Measurements from ENCODE around the gene ENAH.

ENAH gene

DNA sequence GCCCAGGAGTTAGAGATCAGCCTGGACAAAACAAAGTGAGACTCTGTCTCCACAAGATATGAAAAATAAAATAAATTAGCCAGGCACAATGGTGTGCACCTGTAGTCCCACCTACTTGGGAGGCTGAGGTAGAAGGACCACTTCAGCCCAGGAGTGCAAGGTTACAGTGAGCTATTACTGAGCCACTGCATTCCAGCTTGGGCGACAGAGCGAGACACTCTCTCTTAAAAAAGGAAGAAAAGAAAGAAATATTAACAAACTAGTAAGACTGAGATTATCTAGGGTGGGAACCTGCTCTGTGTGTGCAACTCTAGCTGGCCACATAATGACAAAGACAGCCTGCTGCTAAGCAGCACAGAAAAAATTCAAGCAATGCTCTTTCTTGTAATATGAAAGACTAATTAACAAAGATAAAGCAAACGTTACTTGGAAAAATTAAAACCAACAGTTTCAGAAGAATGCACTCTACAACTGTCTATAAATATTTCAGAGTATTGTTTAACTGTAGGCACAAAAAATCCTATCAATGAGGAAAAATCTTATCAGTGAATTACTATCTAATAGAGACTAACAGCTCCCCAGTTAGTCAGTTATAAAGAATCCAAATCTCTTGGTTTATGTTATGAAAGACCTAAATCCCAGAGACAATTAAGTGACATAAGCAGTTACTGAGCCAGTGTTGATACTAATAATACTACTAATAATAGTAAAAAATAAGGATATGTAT lies 74.5 kb downstream of the ENAH start:
- no peak for DNase-seq (ENCODE audit: low read depth, low spot score)
- no peak overlapping the region for H3K27ac ChIP-seq

DNA sequence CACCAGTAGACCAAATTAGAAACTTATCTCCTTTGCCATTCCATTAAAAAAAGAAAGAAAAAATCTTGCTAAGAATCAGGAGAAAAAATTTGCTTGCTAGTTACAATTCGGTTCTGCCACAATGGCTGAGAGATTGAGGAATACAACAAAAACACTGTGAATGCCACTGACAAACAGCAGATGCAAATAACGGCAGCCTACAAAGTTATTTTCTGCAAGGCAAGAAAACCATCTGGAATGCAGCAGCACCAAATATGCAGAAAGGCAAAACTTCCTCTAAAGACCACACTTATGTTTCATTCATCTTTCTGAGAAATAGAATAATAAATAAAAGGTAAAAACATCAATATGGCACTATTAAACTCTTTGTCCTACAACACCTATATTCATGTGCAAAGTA lies 75.7 kb downstream of the ENAH start:
- DNase-seq (ENCODE audit: low read depth, low spot score): no peak
- H3K27ac ChIP-seq: no peak overlapping the region

- DNase-seq (ENCODE audit: low read depth, low spot score): no peak
- no peak overlapping the region for H3K27ac ChIP-seq
Measured at GRCh38 chr1:225573216-225573615, 79.7 kb downstream of the ENAH start.

DNA sequence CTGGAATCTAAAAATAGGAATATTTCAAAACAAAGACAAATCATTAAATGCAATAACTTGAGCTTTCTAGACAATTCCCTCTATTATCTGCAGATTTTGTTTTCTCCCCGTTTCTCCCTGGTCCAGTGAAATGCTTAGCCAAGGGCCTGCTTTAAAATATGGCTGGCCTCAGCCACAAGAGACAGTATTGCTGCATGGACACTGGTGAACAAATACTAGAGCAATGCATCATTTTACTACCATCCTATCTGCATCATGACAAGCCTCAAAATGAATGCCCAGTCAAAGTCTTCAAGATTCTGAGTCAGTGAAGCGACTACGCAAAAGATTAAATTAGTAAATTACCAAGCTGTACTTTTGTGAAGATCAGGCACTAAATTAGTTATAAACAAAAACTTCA lies 80.5 kb downstream of the ENAH start:
- DNase-seq (ENCODE audit: low read depth, low spot score): no peak
- no peak overlapping the region for H3K27ac ChIP-seq

- DNase-seq (ENCODE audit: low read depth, low spot score): no peak
- no peak overlapping the region for H3K27ac ChIP-seq
Measured at GRCh38 chr1:225567789-225568188, 85.1 kb downstream of the ENAH start.

DNA sequence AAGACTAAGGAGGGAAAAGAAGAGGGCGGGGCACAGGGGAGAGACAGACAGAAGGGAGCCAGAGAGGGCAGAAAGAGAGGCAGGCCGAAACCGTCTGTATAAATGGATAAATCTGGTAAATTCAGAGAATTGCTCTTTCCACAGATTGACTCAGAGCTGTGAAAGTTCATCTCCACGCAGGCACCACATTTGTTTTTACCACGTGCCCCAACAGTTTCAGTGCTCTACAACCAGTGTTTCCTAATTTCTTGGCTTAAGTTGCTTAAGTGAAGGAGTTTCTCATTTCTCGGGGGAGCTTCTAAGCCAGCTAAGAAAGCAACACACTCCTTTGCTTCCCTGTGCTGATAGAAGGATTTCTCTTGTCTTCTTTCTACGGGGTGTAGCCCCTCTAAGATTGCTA lies 87.1 kb downstream of the ENAH start:
- H3K27ac ChIP-seq: no peak overlapping the region

GRCh38 chr1:225561675-225562074 lies 91.2 kb downstream of the ENAH start:
- no peak overlapping the region for H3K27ac ChIP-seq
- no peak for DNase-seq (ENCODE audit: low read depth, low spot score)

More for the DNA sequence above, 87.1 kb downstream of the ENAH start:
- no peak for DNase-seq (ENCODE audit: low read depth, low spot score)

- no peak for DNase-seq (ENCODE audit: low read depth, low spot score)
Measured at GRCh38 chr1:225559902-225560301, 93.0 kb downstream of the ENAH start.

GRCh38 chr1:225559326-225559725 lies 93.6 kb downstream of the ENAH start:
- no peak for DNase-seq (ENCODE audit: low read depth, low spot score)

More at GRCh38 chr1:225559902-225560301, 93.0 kb downstream of the ENAH start:
- no peak overlapping the region for H3K27ac ChIP-seq

GRCh38 chr1:225556694-225557093 lies 96.2 kb downstream of the ENAH start:
- no peak for DNase-seq (ENCODE audit: low read depth, low spot score)
- no peak overlapping the region for H3K27ac ChIP-seq

More at GRCh38 chr1:225559326-225559725, 93.6 kb downstream of the ENAH start:
- H3K27ac ChIP-seq: no peak overlapping the region

GRCh38 chr1:225555821-225556220 lies 97.1 kb downstream of the ENAH start:
- H3K27ac ChIP-seq: no peak overlapping the region
- DNase-seq (ENCODE audit: low read depth, low spot score): no peak

GRCh38 chr1:225554216-225554812 lies 98.6 kb downstream of the ENAH start:
- H3K27ac ChIP-seq: no peak overlapping the region
- no peak for DNase-seq (ENCODE audit: low read depth, low spot score)

- DNase-seq (ENCODE audit: low read depth, low spot score): no peak
- no peak overlapping the region for H3K27ac ChIP-seq
Measured at GRCh38 chr1:225549821-225550220, 103.1 kb downstream of the ENAH start.

- DNase-seq (ENCODE audit: low read depth, low spot score): no peak
- H3K27ac ChIP-seq: no peak overlapping the region
Measured at GRCh38 chr1:225548140-225548857, 104.6 kb downstream of the ENAH start.

GRCh38 chr1:225545649-225546048 lies 107.3 kb downstream of the ENAH start:
- H3K27ac ChIP-seq: no peak overlapping the region
- DNase-seq (ENCODE audit: low read depth, low spot score): no peak

- no peak for DNase-seq (ENCODE audit: low read depth, low spot score)
- no peak overlapping the region for H3K27ac ChIP-seq
Measured at GRCh38 chr1:225544924-225545323, 108.0 kb downstream of the ENAH start.

DNA sequence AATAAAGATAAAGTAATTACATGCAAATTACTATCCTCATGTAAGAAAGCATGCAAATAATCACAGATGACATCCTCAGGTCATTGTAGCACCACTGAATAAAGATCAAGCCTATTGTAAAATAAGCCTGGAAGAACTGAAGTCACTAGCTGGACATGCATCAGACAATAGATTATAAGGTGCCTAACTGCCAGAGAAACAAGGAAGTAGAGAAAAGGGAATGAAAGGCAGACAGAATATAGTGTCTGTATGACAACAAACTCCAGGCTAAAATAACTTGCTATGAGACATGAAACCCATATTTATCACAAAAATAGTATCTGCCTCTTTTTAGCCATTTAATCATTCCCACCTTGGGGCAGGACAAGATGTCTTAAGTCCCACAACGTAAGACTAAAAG lies 108.7 kb downstream of the ENAH start:
- no peak overlapping the region for H3K27ac ChIP-seq
- no peak for DNase-seq (ENCODE audit: low read depth, low spot score)

GRCh38 chr1:225543350-225543749 lies 109.6 kb downstream of the ENAH start:
- no peak for DNase-seq (ENCODE audit: low read depth, low spot score)
- H3K27ac ChIP-seq: no peak overlapping the region

- no peak overlapping the region for H3K27ac ChIP-seq
- DNase-seq (ENCODE audit: low read depth, low spot score): no peak
Measured at GRCh38 chr1:225541383-225541782, 111.5 kb downstream of the ENAH start.

- H3K27ac ChIP-seq: no peak overlapping the region
- DNase-seq (ENCODE audit: low read depth, low spot score): no peak
Measured at GRCh38 chr1:225539575-225539974, 113.3 kb downstream of the ENAH start.

DNA sequence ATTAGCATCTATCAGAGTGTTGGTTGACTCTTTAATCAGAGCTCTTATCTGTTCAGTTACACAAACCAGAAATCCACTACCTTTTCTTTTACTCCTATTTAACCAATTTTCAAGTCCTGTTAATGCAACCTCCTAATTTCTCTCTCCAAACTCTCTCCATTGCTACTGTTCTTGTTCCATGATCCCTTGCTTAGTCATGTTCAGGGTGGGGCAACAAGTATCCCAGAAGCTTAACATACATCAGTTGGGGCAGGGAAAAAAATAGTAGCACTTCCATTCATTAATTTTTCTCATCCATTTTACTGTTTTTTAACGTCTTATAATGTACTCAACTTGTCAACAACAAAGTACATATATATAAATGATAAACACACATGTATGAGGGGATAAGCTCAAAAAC lies 113.9 kb downstream of the ENAH start:
- DNase-seq (ENCODE audit: low read depth, low spot score): no peak
- no peak overlapping the region for H3K27ac ChIP-seq
